H9 (cell line): ENCODE measurements around the gene SLC9A9. TPM values are rescaled to one million over a fixed set of nuclear protein-coding genes. Genes with fewer than 3 reads are reported as not detected.

Experiments
- DNase-seq: peaks from one replicate; pipeline ENCODE4 v3.0.0-alpha.2; 2017
- H2AFZ ChIP-seq: one replicate; pipeline ENCODE4 v1.6.1; 2013; ENCODE audit warnings: mild to moderate bottlenecking, low read length, control low read depth, moderate library complexity
- H2AK5ac ChIP-seq: 2 replicates; pipeline ENCODE4 v1.6.1; 2013; ENCODE audit warnings: low read length, control low read depth, mixed read lengths; ENCODE audit not compliant: insufficient read length
- H2BK120ac ChIP-seq: one replicate; pipeline ENCODE4 v1.6.1; 2013; ENCODE audit warnings: low read depth, mild to moderate bottlenecking, low read length, control low read depth, inconsistent platforms; ENCODE audit not compliant: poor library complexity, severe bottlenecking
- H2BK12ac ChIP-seq: 2 replicates; pipeline ENCODE4 v1.6.1; 2013; ENCODE audit warnings: low read length, control low read depth, mixed read lengths, low read depth; ENCODE audit not compliant: insufficient read length
- H2BK15ac ChIP-seq: 2 replicates; pipeline ENCODE4 v1.6.1; 2013; ENCODE audit warnings: low read depth, low read length, control low read depth
- H2BK20ac ChIP-seq: one replicate; pipeline ENCODE4 v1.6.1; 2013; ENCODE audit warnings: low read depth, mild to moderate bottlenecking, low read length, control low read depth, inconsistent platforms; ENCODE audit not compliant: poor library complexity, severe bottlenecking
- H2BK5ac ChIP-seq: 2 replicates; pipeline ENCODE4 v1.6.1; 2013; ENCODE audit warnings: low read length, control low read depth, mixed read lengths; ENCODE audit not compliant: insufficient read length
- H3K14ac ChIP-seq: 2 replicates; pipeline ENCODE4 v1.6.1; 2013; ENCODE audit warnings: low read length, control low read depth; ENCODE audit not compliant: insufficient read depth
- H3K18ac ChIP-seq: 2 replicates; pipeline ENCODE4 v1.6.1; 2013; ENCODE audit warnings: low read depth, mild to moderate bottlenecking, mixed read lengths, low read length, control low read depth; ENCODE audit not compliant: insufficient read length
- H3K23ac ChIP-seq: 2 replicates; pipeline ENCODE4 v1.6.1; 2013; ENCODE audit warnings: low read length, control low read depth, mixed read lengths, low read depth; ENCODE audit not compliant: insufficient read length
- H3K23me2 ChIP-seq: 2 replicates; pipeline ENCODE4 v1.6.1; 2013; ENCODE audit warnings: low read depth, mild to moderate bottlenecking, mixed read lengths, low read length, control low read depth; ENCODE audit not compliant: insufficient read length, poor library complexity, severe bottlenecking
- H3K27ac ChIP-seq: 2 replicates; pipeline ENCODE4 v1.5.1; 2013; ENCODE audit warnings: low read length, control low read depth, mixed read lengths, low read depth; ENCODE audit not compliant: insufficient read length
- H3K27me3 ChIP-seq: 2 replicates; pipeline ENCODE4 v1.6.1; 2013; ENCODE audit warnings: low read length, control low read depth, inconsistent platforms; ENCODE audit not compliant: insufficient read depth
- H3K4ac ChIP-seq: 2 replicates; pipeline ENCODE4 v1.6.1; 2013; ENCODE audit warnings: low read depth, mild to moderate bottlenecking, control low read depth, inconsistent platforms, low read length, moderate library complexity
- H3K4me1 ChIP-seq: 2 replicates; pipeline ENCODE4 v1.6.1; 2013; ENCODE audit warnings: low read length, control low read depth, inconsistent platforms; ENCODE audit not compliant: insufficient read depth
- H3K4me2 ChIP-seq: 2 replicates; pipeline ENCODE4 v1.6.1; 2013; ENCODE audit warnings: low read length, control low read depth, mixed read lengths; ENCODE audit not compliant: insufficient read length, insufficient read depth
- H3K56ac ChIP-seq: 2 replicates; pipeline ENCODE4 v1.6.1; 2013; ENCODE audit warnings: low read depth, mild to moderate bottlenecking, mixed read lengths, low read length, control low read depth; ENCODE audit not compliant: insufficient read length
- H3K79me1 ChIP-seq: 2 replicates; pipeline ENCODE4 v1.6.1; 2013; ENCODE audit warnings: low read depth, mild to moderate bottlenecking, moderate library complexity, low read length, control low read depth, inconsistent platforms; ENCODE audit not compliant: insufficient read depth, poor library complexity, severe bottlenecking
- H3K79me2 ChIP-seq: 2 replicates; pipeline ENCODE4 v1.6.1; 2013; ENCODE audit warnings: low read length, control low read depth, inconsistent platforms; ENCODE audit not compliant: insufficient read depth
- H3K9ac ChIP-seq: 2 replicates; pipeline ENCODE4 v1.6.1; 2013; ENCODE audit warnings: low read length, control low read depth, mixed read lengths; ENCODE audit not compliant: insufficient read length; ENCODE audit errors: extremely low read depth
- H3K9me3 ChIP-seq: one replicate; pipeline ENCODE4 v1.6.1; 2013; ENCODE audit warnings: low read depth, low read length, inconsistent platforms; ENCODE audit not compliant: control insufficient read depth
- H3T11ph ChIP-seq: one replicate; pipeline ENCODE4 v1.6.1; 2013; ENCODE audit warnings: mild to moderate bottlenecking, low read length, control low read depth, inconsistent platforms
- H4K20me1 ChIP-seq: one replicate; pipeline ENCODE4 v1.6.1; 2013; ENCODE audit not compliant: control insufficient read depth, insufficient read length, insufficient read depth
- H4K5ac ChIP-seq: 2 replicates; pipeline ENCODE4 v1.6.1; 2013; ENCODE audit warnings: low read depth, mild to moderate bottlenecking, mixed read lengths, low read length, control low read depth; ENCODE audit not compliant: insufficient read length
- H4K8ac ChIP-seq: replicated peaks from 2 replicates; pipeline ENCODE4 v1.6.1; 2013; ENCODE audit warnings: low read length, control low read depth, mixed read lengths, low read depth; ENCODE audit not compliant: insufficient read length
- H4K91ac ChIP-seq: 2 replicates; pipeline ENCODE4 v1.6.1; 2013; ENCODE audit warnings: low read depth, mild to moderate bottlenecking, moderate library complexity, mixed read lengths, low read length, control low read depth; ENCODE audit not compliant: insufficient read length
- H3K27ac Mint-ChIP-seq, 3 experiments: 2 replicates in 2 of 3; 3 replicates in 1 of 3; pipeline ENCODE4 v1.8.0; 2020 to 2021; ENCODE audit warnings: mixed read lengths in 3 of 3, mild to moderate bottlenecking in 1 of 3, moderate library complexity in 1 of 3
- H3K27me3 Mint-ChIP-seq: 2 replicates; pipeline ENCODE4 v1.8.0; 2021; ENCODE audit warnings: low read depth, mild to moderate bottlenecking, moderate library complexity, mixed read lengths
- H3K36me3 Mint-ChIP-seq, 3 experiments: 2 replicates in 2 of 3; 3 replicates in 1 of 3; pipeline ENCODE4 v1.8.0; 2020 to 2021; ENCODE audit warnings: low read depth in 3 of 3, mixed read lengths in 3 of 3; ENCODE audit not compliant: insufficient read depth in 1 of 3
- H3K4me1 Mint-ChIP-seq, 2 experiments: 2 replicates each; pipeline ENCODE4 v1.8.0; 2020; ENCODE audit warnings: mixed read lengths in 2 of 2
- H3K4me3 Mint-ChIP-seq, 2 experiments: 2 replicates in 1 of 2; 3 replicates in 1 of 2; pipeline ENCODE4 v1.8.0; 2020 to 2021; ENCODE audit warnings: mild to moderate bottlenecking in 2 of 2, mixed read lengths in 2 of 2, moderate library complexity in 1 of 2
- H3K9me3 Mint-ChIP-seq, 2 experiments: 2 replicates in 1 of 2; 3 replicates in 1 of 2; pipeline ENCODE4 v1.8.0; 2020; ENCODE audit warnings: mild to moderate bottlenecking in 2 of 2, mixed read lengths in 2 of 2, moderate library complexity in 1 of 2
- CTCF ChIP-seq: fragments of 200-600 bp; sonication (generic); conservative IDR thresholded peaks from 3 replicates; pipeline ENCODE4 v1.8.0; 2021; ENCODE audit warnings: antibody characterized with exemption, mild to moderate bottlenecking
- WGBS: extraction: QIAGEN DNeasy Blood & Tissue Kit; methylation state at CpG from one replicate; pipeline ENCODE4 v1.1.7; 2013; ENCODE audit warnings: missing lambda C conversion rate, low lambda C conversion rate, mixed read lengths; ENCODE audit not compliant: insufficient read length; ENCODE audit errors: extremely low coverage; 5-methylcytosine and 5-hydroxymethylcytosine counted together
- total RNA-seq: library from RNA; stranded (reverse); gene quantifications from 2 replicates; pipeline ENCODE4 v1.2.1, GENCODE V29; 2021

The SLC9A9 gene
- total RNA-seq, 1 experiment from 2014 or later = 0.35 TPM

- Histone ChIP-seq H3K27ac (no peak overlapping the region), H4K5ac (no peak overlapping the region), H3K4ac (no peak overlapping the region), H2BK15ac (no peak overlapping the region), H3K4me1 (no peaks in the 10 kb centered on the region; the same call in 1 of the 2 replicates), H3K14ac (no peak overlapping the region), H3K79me1 (no peaks in the 10 kb centered on the region), H3K23me2 (no peaks in the 10 kb centered on the region), H2AFZ (no peak overlapping the region), H4K91ac (no peak overlapping the region), H2AK5ac (no peak overlapping the region), H2BK20ac (no peak overlapping the region), H3K23ac (no peak overlapping the region), H3K18ac (no peak overlapping the region), H3K4me2 (no peak overlapping the region), H3T11ph (no peak overlapping the region), H3K79me2 (no peaks in the 10 kb centered on the region), H2BK5ac (no peak overlapping the region), H4K20me1 (no peaks in the 10 kb centered on the region), H2BK12ac (no peak overlapping the region), H4K8ac (no peak overlapping the region), H3K56ac (no peak overlapping the region), H3K9ac (no peak overlapping the region), H3K27me3 (no peaks in the 10 kb centered on the region), H3K9me3 (no peaks in the 10 kb centered on the region), H2BK120ac (no peak overlapping the region)
- Mint-ChIP-seq H3K36me3 (no peaks in the 10 kb centered on the region), H3K4me3 (no peak overlapping the region), H3K9me3 (no peaks in the 10 kb centered on the region; a peak in 4 of 5 replicates), H3K27me3 (no peaks in the 10 kb centered on the region), H3K4me1 (peaks cover 3 to 7% of the 10 kb centered on the region in 2 experiments), H3K27ac (no peak overlapping the region)
- WGBS = no CpG with 5 or more reads among the region's 4 CpGs
- TF ChIP-seq CTCF = peak; percentile 78
- DNase-seq = peak; percentile 70
These were observed 203.7 kb downstream of the SLC9A9 start for GRCh38 chr3:143644370-143645089.
